NT2/D1 (cell line): ENCODE results near the gene APOBR.

ENCODE experiments used
- SUZ12 ChIP-seq: IDR thresholded peaks from 2 replicates; pipeline ENCODE4 v1.6.1; 2011; ENCODE audit not compliant: insufficient read length, insufficient read depth; ENCODE audit errors: extremely low read depth
- YY1 ChIP-seq: IDR thresholded peaks from 2 replicates; pipeline ENCODE4 v1.6.1; 2011; ENCODE audit not compliant: insufficient read length, insufficient read depth
- ZNF274 ChIP-seq: IDR thresholded peaks from 2 replicates; pipeline ENCODE4 v1.6.1; 2011; ENCODE audit warnings: mild to moderate bottlenecking, low read depth, low read length

DNA sequence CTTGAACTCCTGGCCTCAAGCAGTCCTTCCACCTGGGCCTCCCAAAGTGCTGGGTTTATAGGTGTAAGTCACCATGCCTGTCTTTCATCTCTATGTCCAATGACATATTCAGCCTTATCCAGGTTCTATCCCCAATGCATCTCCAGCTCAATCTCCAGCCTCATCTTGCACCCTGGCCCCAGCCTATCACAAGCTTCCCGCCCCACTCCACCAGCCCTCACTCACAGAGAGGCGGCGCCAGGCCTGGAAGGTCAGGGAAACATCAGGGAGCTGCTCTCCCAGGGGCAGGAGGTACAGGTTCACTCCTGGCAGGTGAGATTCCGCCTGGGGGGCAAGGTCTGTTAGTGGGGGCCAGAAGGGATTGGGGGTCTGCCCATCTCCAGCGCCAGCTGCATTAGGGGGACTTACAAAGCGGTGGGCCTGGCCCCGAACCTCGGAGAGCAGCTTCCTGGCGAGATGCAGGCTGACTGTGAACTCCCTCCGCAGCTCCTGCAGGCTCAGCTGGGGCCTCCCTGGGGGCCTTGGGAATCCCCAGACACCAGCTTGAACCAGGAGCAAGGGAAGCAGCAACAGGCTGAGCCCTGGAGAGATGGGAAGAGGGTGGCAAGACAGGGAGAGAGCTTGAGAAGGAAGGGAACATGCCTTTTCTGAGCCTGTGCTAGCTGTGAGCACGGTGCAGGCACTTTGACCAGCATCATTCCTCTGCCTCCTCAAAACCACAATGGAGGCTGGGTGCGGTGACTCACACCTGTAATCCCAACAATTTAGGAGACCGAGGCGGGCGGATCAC is 9.2 kb downstream of the APOBR start:
- TF ChIP-seq YY1 (no peak), SUZ12 (no peak), ZNF274 (no peak)
